CD4-positive, alpha-beta T cell treated with Interleukin-1 beta for 1 hour (primary cell): ENCODE results near the gene ZNF626.
"Not testable (repeated sequence)": the region's sequence is repeated elsewhere in the genome, so short reads cannot be mapped to it uniquely, and the experiment has no call there.

Experiments used
- DNase-seq, 2 donors: peaks; one replicate each; pipeline ENCODE4 v3.0.0-alpha.2; 2020 to 2022

The ZNF626 gene

GRCh38 chr19:20661150-20661819 lies at the start of gene ZNF626:
ZNF626 (minus strand) TSS chr19:20661571; CDS start chr19:20661446, 125 bp downstream.
- DNase-seq: peak; percentile 93 to 94

GRCh38 chr19:20669263-20669662 lies 7.9 kb upstream of the ZNF626 start:
- DNase-seq: no peak

- DNase-seq: no peak
Measured at GRCh38 chr19:20667281-20667680, 5.9 kb upstream of the ZNF626 start.

GRCh38 chr19:20664901-20665781 lies 3.8 kb upstream of the ZNF626 start:
- no peak for DNase-seq

- DNase-seq: not testable (repeated sequence)
Measured at GRCh38 chr19:20664475-20664874, 3.1 kb upstream of the ZNF626 start.

- DNase-seq: no peak
Measured at GRCh38 chr19:20662421-20663105, 1.2 kb upstream of the ZNF626 start.

GRCh38 chr19:20660473-20661140 lies 764 bp downstream of the ZNF626 start:
- DNase-seq: no peak

GRCh38 chr19:20640545-20640944 lies 20.8 kb downstream of the ZNF626 start:
- no peak for DNase-seq

- no peak for DNase-seq
Measured at GRCh38 chr19:20640023-20640422, 21.3 kb downstream of the ZNF626 start.

GRCh38 chr19:20624560-20624959 lies 36.8 kb downstream of the ZNF626 start:
- DNase-seq: not testable (repeated sequence)

GRCh38 chr19:20616071-20616470 lies 45.3 kb downstream of the ZNF626 start:
- no peak for DNase-seq

GRCh38 chr19:20614971-20615370 lies 46.4 kb downstream of the ZNF626 start:
- not testable (repeated sequence) for DNase-seq

- no peak for DNase-seq
Measured at GRCh38 chr19:20612711-20613316, 48.6 kb downstream of the ZNF626 start.

- no peak for DNase-seq
Measured at GRCh38 chr19:20611866-20612265, 49.5 kb downstream of the ZNF626 start.

GRCh38 chr19:20607943-20608342 lies 53.4 kb downstream of the ZNF626 start:
- no peak for DNase-seq
